CD1c-positive myeloid dendritic cell (primary cell): Measurements from ENCODE around the gene PPP1R3F.
A peak's percentile ranks its signal among the peaks of the same experiment; 100 is the strongest.

ENCODE experiments used
- DNase-seq: peaks from one replicate; pipeline ENCODE4 v3.0.0-alpha.2; 2016; ENCODE audit errors: extremely low spot score

Gene PPP1R3F

DNA sequence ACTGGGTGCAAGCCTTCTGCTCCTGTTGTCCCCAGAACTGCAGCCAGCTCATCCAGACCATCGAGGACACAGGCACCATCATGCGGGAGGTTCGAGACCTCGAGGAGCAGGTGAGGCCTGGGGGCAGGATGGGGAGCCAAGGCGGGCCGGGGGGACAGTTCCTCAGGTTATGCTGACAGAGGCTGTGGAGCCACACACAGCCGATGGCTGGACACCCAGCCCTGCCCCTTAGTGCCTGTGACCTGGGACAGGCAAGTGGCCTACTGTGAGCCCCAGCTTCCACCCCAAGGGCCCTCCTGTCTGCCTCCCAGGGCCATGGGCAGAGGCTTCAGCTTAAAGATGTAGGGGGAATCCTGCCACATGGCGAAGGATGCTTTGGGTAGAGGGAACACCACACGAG lies 20.0 kb upstream of the PPP1R3F start:
- no peak for DNase-seq

DNA sequence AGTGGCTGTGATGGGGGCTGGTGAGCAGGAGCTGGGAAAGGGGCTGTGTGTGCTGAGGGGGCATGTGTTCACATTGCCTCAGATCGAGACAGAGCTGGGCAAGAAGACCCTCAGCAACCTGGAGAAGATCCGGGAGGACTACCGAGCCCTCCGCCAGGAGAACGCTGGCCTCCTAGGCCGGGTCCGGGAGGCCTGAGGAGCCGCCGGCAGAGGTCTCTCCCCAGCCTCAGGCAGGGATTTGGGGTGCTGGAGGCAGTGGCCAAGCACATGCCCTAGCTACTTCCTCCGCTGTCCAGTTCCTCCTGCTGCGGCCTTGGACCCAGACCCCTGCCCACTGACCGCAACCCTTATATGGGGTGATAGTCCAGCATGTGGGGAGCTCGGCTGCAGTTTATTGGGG lies 19.5 kb upstream of the PPP1R3F start:
- DNase-seq: no peak

DNA sequence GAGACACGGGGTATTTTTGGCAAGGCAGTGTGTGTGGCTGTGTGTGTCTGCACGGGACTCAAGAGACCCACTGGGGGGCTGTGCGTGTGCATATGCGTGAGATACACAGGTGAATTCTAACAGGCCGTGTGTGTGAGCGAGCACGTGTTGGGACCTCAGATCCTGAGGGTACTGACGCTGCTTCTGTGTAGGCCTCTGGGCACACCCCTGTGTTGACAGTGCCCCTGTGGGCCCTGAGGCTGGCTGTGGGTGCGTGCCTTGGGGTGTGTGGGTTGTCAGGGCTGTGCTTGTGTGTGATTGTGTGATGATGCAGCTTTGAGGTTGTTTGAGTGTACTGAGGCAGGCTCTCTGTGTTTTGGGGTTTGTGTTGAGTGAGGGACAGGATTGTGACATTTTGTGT lies 19.0 kb upstream of the PPP1R3F start:
- no peak for DNase-seq

DNA sequence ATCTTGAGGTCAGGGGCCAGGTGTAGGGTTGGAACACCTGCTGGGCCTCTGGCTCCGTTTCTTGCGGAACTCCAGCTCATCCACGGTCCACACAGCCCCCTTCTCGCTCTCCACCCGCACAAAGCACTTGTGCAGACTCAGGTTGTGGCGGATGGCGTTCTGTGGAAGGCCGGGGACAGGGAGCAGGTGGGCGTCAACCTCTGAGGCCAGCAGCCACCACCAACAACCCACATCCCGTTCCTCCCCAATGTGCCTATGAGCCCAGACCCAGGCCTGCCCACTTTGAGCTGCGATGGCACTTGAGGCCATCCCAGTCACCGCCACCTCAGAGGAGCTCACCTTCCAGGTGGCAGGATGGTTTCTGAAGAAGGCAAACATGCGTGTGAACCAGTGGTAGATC lies 18.3 kb upstream of the PPP1R3F start:
- DNase-seq: no peak

DNA sequence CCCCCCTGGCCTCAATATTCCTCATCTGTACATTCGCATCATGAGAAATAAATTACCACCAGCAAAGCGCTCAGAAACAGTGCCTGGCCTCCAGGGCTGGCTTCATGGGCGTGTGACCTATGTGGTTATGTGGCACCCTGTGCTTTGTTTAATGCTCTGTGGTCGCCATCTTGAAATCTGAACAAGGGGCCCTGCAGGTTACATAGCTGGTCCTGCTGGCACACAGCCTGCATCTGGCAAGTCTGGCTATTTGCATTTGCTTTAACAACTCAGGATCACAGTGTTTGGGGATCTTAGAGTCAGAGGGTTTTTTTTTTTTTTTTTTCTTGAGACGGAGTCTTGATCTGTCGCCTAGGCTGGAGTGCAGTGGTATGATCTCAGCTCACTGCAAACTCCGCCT lies 15.0 kb upstream of the PPP1R3F start:
- DNase-seq: no peak

DNA sequence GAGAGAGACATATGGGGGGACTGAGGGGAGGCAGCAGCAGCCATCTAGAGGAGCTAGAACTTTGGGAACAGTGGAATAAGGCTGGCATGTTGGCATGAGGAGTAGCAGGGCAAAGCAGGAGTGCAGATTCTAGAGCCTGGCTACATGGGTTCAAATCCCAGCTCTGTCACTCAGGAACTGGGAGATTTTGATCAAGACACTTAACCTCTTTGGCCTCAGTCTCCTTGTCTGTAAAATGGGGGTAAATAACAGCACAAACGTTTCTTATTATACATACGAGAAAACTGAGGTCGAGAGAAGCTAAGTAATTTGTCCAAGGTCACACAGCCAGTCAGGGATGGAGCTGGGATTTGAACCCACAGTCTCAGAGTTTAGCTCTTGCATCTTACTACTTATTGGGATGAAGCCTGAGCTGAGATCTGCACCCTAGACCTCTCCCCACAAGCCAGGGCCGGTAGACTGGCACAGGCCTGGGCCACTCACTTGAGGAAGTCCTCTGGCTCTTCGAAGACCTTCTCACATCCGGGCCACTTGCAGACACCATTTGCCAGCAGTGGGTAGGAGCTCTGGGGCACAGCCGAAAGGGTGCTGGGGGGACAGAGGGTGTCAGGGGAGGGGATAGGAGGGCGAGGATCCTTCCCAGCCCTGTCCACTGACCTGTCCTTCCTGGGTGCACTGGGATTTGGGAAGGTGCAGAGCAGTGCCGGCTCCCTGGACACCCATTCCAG lies 13.2 kb upstream of the PPP1R3F start:
- DNase-seq: no peak

DNA sequence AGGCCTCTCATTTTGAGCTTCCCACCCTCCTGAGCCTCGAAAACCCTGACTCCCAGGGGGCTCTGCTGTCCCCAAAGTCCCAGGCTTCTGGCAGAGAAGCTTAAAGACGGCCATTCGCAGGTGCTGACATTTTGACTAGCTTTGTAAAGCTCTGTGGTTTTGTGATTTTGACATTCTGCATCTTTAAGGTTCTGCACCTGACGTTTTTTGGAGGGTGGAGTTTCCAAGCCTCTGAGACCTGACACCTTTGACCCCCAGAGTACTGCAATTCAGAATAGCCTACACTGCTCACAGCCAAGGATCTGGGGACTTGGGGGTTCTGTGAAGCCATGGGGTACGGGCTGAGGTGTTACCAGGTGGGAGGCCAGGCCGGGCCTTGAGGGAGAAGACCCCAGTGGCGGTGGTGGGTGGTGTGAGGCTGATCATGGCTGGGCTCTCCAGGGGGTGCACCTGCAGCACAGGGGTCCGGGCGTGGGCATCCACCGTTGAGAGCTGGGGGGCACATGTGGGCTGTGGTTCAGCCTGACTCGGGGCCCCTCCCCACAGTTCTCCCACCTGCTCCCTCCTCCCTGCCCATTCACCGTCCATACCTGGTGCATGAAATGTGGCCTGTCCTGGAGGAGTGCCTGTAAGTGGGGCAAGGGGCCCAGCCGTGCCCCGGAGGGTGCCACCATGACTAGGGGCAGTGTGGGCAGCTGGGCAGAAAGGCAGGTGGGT lies 12.4 kb upstream of the PPP1R3F start:
- DNase-seq: no peak

DNA sequence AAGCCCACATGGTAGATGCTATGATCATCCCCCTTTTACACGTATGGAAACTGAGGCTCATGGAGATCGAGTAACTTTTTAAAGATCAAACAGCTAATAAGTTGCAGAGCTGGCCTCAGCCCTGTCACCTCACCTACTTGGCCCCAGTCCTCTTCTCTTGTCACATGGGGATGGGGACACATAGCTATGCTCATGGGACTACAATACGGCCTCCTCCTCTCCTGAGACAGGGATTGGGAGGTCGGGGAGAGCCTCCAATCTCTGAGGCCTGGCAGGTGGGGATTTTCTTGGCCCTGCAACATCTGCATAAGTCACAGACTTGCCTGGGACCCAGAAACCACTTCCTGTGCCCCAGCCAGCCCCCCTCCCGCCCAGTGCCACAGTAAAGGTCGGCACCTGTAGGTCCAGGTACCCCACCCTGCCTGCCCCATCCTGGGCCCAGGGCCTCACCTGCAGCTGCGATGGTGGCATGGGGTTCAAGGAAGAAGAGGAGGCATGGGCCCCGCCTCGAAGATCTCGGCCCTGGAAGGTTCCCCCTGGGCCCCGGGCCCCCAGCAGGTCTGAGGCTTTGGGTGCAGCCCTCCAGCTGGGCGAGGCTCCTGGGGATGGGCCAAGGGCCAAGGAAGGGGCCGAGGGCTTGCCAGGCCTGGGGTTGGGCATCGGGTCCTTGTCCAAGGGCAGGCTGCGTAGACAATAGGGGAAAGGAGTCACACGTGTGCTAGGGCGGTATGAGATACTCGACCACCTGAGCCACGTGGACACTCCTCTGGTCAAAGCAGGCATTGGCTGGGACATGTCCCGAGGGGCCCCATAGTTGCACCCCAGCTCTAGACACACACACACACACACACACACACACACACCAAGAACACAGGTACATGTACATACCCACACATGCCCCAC lies 11.5 kb upstream of the PPP1R3F start:
- no peak for DNase-seq

DNA sequence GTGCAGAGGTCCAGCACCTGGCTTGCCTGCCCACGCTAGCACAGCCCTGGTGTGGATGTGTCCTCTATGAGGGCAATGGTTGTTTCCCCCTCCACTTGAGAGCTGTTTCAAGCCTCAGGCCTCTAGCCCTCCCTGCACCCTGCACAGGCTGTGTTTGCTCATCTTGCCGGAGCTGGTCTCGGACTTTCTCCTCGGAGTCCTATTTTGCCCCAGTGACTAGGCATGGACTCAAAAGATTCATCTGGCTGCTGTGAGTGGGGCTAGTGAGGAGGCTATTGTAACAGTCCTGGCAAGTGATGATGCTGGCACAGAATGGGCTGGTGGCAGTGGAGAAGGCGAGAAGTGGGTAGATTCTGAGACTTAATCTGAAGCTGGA lies 10.9 kb upstream of the PPP1R3F start:
- no peak for DNase-seq

DNA sequence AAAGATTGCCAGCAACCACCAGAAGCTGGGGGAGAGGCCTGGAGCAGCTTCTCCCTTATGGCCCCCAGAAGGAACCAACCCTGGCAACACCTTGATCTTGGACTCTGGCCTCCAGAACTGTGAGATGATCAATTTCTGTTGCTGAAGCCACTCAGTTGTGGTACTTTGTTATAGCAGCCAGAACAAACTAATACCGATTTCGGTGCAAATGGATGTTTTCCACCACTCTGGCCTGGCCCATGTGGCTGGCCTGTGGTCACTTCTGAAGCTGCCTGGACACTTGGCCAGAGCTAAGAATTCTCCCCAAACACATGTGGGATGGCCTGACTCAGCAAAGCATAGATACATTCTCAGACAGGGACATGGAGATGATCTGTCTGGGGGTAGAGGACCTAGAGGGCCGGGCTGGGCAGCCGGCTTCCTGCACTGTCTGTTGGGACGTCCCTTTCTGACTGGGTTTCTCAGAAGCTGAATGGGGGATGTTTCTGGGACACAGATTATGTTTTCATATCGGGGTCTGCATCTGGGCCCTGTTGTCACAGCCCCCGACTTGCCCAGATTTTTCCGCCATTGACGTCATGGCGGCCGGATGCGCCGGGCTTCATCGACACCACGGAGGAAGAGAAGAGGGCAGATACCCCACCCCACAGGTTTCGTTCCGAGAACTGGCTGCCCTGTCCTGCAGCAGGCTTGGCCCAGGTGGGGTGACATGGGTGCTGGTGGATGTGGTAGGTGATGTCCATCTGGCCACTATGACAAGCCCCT lies 9.2 kb upstream of the PPP1R3F start:
- no peak for DNase-seq

DNA sequence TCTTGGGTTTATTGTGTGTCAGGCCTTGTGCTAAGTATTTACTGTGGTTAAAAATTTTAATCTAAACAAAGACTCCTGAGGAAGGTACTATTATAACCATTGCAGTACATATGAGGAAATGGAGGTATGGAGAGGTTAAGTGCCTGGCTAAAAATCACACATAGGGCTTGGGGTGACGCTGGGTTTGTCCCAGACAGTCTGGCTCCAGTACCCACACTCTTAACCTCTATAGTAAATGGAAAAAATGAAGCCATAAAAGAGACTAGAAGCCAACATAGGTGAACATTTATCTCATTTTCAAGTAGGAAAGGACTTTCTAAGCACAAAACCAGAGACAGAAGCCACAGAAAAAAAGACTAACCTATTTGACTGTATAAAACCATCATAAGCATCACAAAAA lies 7.0 kb upstream of the PPP1R3F start:
- DNase-seq: no peak

DNA sequence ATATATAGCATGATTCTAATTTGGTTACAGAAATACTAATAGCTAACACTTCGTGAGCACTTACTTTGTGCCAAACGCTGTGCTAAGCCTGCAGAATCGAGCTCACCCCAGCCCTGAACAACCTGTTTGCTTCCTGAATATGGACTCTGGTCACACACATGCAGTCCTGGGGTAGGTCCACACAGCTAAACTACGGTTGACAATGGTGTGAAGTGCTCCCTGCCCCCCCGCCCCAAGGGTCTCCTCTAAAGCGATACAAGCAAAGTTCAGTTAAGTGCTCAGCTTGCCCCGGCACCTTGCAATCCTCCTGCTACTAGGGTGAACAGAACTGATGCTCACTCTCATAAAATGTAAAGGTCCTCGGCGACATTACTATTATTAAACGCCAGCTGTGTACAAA lies 6.0 kb upstream of the PPP1R3F start:
- DNase-seq: no peak

DNA sequence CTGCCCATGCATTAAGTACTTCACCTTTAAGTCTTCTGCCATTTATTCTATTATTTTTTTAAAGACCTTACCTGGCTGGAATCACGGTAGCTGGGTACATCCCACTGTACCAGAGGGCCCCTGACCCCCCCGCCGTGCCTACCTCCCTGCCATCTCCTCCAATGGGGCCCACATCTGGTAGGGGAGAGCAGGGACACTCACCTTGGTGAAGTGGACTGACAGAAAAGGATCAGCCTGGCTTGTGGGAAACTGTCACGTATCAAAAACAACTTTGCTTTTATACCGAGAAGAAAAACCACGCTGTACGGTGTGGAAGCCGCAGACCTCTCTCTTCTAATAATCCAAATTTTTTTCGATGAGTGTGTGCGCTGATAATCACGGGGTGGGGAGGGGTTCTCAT lies 5.1 kb upstream of the PPP1R3F start, which contains the start of gene FOXP3:
TSS of gene FOXP3 (minus strand) at position 251 of the 400 bp plus-strand sequence. CDS start 6,205 bp downstream, outside the sequence.
- no peak for DNase-seq

DNA sequence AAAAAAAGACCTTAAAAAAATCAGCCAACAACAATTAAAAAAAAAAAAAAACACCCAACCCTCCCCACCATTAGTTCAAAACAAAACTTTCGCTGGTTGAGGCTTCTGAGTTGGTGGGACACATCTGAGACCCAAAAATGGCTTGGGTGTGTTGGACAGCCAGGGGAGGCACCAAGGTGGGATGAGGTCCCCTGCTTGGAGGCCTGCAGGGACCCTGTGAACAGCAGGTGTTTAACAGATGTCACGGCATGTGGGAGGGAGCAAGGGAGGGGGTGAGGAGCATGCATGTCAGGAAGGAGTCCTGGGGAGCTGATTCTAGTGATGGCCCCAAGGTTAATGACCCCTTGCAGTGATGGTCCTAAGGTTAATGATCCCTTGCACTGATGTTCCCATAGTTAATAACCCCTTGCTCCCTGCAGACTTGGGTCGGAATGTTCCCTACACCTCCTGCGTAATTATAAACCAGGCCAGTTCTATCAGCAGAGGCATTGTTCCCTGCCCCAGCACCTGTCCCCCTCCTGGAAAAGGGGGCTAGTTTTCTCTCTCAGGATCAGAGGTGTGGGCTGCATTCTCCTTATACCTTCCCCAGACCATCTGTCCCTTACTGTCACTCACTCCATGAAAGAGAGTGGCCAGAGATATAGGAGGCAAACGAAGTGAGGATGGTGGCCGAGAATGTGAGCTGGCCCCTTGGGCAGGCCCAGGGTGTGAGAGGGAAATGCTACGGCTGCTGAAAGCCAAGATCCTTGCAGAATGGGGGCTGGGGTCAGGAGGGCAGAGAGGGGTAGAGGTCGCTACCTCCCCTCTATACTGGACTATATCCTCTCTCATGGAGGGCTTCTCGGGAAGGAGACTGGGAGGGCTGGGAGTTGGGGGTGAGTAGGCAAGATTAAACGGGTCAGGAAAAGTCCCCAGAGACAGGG lies 2.8 kb upstream of the PPP1R3F start:
- DNase-seq: no peak

DNA sequence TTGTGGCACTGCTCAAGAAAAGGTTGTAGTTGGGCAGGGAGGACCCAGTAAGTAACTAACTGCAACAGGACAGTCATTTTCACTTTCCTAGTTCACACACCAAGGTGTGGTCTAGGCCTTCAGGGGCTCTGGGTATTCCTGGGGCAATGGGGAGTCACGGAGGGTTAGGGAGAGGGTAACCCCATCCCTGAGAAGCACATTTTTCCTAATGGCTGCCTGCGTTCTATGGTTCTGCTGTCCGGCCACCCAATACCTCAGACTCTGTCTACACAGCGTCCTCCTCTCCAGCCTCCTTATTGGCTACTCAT lies 937 bp upstream of the PPP1R3F start:
- no peak for DNase-seq

DNA sequence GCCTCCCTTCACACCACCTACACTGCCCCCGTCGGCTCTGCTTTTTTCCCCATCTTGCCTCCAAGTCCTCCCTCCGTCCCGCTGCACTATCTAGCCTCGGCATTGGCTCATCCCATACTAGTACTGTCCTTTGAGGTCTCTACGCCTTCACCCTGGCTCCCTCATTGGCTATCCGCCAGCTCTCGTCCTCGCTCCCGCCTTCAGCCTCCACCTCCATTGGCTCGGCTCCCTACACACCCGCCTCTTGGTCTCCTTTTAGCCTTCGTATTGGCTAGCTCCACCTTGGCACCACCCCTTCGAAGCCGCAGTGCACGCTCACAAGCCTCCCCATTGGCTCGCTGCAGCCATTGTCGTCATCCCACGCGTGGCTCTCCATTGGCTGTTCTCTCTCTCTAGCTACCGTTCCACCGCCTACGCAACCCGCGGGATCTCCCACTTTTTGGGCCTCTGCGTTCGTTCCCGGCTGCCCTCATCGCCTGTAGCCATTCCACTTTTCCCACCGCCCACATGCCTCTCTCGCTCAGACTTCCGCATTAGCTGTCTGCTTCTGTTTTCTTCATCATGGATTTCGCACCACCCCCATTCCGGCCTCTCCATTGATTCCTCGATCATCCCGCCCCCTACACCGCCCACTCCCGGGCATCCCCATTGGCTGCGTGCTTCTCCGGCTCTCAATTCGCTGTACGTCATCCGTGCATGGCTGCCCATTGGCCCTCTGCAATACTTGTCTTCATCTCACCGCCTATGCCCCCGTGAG lies 405 bp upstream of the PPP1R3F start:
- DNase-seq: peak; percentile 95

DNA sequence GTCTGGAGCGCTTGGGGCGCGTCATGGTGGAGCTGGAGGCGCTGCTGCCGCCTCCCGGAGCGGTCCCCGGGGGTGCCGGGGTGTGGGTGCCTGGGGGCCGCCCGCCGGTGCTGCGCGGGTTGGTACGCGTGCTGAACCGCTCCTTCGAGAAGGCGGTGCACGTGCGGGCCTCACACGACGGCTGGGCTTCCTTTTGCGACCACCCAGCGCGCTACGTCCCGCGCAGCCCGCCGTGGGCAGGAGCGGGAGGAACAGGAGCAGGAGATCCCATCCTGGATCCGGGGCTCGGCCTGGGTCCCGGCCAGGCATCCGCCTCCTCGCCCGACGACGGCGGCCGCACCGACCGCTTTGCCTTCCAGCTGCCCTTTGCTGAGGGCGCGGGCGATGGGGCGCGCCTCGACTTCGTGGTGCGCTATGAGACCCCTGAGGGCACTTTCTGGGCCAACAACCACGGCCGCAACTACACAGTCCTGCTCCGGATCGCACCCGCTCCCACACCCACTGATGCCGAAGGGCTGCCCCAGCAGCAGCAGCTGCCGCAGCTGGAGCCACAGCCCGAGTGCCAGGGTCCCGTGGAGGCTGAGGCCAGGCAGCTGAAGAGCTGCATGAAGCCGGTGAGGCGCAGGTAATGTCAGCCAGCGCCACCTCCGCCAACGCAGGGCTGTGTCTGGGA lies 792 bp downstream of the PPP1R3F start:
- DNase-seq: no peak

DNA sequence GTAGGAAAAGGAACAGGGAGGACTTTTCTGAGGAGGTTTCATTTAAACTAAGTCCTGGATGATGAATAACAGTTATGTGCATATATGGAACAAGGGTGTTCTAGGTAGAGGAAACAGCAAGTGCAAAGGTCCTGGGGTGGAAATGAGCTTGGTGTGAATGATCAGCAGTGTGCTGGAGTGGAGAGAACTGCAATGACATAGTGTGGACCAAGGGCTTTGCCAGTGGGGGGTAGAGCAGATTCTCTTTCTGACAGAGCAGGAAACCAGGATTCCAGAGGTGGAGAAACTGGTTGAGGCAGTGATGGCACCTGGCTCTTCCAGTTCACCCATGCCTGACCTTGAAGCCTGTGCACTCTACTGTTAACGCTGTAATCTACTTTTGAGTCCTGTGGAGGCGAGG lies 1.7 kb downstream of the PPP1R3F start:
- no peak for DNase-seq

DNA sequence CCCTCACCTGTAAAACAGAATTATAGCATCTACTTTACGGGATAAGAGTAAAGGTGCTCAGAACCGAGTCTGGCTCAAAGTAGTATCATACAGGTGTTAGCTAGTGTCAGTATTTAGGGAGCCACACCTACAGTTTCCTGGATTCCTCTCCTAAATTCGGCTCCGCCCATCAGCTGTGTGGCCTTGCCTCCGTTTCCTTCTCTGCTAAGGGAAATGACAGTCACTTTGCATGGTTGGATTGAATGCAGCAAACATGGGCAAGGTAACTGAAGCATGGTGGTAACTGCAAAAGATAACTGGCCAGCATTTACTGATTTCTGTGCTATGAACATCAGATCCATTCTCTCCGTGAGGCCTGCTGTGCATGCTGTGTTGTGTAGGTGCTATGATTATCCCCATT lies 2.8 kb downstream of the PPP1R3F start:
- no peak for DNase-seq
